GM12878 (cell line): Measurements from ENCODE around the gene GCH1. TPM values are rescaled to one million over a fixed set of nuclear protein-coding genes. Genes with fewer than 3 reads are reported as not detected.

Experiments used
- ATAC-seq: fragments of 200-7000 bp; cut with Tn5 transposase; 3 replicates; pipeline ENCODE4 v1.9.1; 2020; ENCODE audit warnings: mild to moderate bottlenecking, moderate library complexity
- BruUV-seq: library from RNA; stranded (reverse); fragments of 400-500 nt; replicated peaks from 2 replicates; lab custom pipeline; 2021; lab: Mats Ljungman, UMichigan
- CTCF ChIA-PET: fragments of 300-600 bp; sonication (Branson Sonifier 250); formaldehyde crosslinking; extraction: SDS; loops from one replicate; lab custom pipeline; 2021; ENCODE audit warnings: inconsistent platforms; lab: Yijun Ruan, JAX
- POLR2A ChIA-PET: fragments of 350-600 bp; formaldehyde crosslinking; extraction: SDS; loops from one replicate; lab custom pipeline; 2021; ENCODE audit warnings: inconsistent platforms; lab: Charles Lee
- RAD21 ChIA-PET: fragments of 300-600 bp; sonication (Branson Sonifier 250); formaldehyde crosslinking; loops from one replicate; lab custom pipeline; 2023; ENCODE audit warnings: antibody characterized with exemption; ENCODE audit not compliant: unreplicated experiment; lab: Charles Lee
- SMC1A ChIA-PET: fragments of 300-600 bp; sonication (Branson Sonifier 250); formaldehyde crosslinking; loops from one replicate; lab custom pipeline; 2023; ENCODE audit not compliant: unreplicated experiment, uncharacterized antibody; lab: Charles Lee
- DNase-seq: peaks from one replicate; pipeline ENCODE4 v3.0.0-alpha.2; 2011; ENCODE audit warnings: low read depth, low spot score
- FAIRE-seq: peaks from 3 replicates; lab custom pipeline; 2011; peaks lifted over from hg19 to GRCh38; lab: Jason Lieb, UNC
- H2AFZ ChIP-seq: 2 replicates; pipeline ENCODE4 v1.6.0; 2011; ENCODE audit warnings: low read depth, low read length, control low read depth; ENCODE audit not compliant: control insufficient read depth
- H3K27ac ChIP-seq: 2 replicates; pipeline ENCODE4 v1.5.1; 2011; ENCODE audit warnings: control low read depth; ENCODE audit not compliant: control insufficient read depth, insufficient read depth
- H3K27me3 ChIP-seq, 2 experiments: replicated peaks in 1 of 2; 2 replicates each; pipeline versions ENCODE4 v1.6.0 to v1.6.1; 2011; ENCODE audit warnings: low read length in 1 of 2; ENCODE audit not compliant: control insufficient read depth in 2 of 2, insufficient read depth in 2 of 2
- H3K36me3 ChIP-seq, 2 experiments: 2 replicates each; pipeline ENCODE4 v1.5.1; 2011; ENCODE audit warnings: low read length in 1 of 2; ENCODE audit not compliant: control insufficient read depth in 2 of 2, insufficient read depth in 2 of 2
- H3K4me1 ChIP-seq: 2 replicates; pipeline ENCODE4 v1.6.1; 2011; ENCODE audit warnings: mild to moderate bottlenecking, low read length, moderate library complexity, mixed read lengths; ENCODE audit not compliant: control insufficient read depth, insufficient read depth
- H3K4me2 ChIP-seq: 2 replicates; pipeline ENCODE4 v1.6.0; 2011; ENCODE audit warnings: control low read depth; ENCODE audit not compliant: control insufficient read depth, insufficient read depth
- H3K4me3 ChIP-seq: fragments of 200-600 bp; sonication (generic); 2 replicates; pipeline ENCODE4 v1.5.1; 2016
- H3K79me2 ChIP-seq: 2 replicates; pipeline ENCODE4 v1.6.0; 2011; ENCODE audit warnings: low read length; ENCODE audit not compliant: control insufficient read depth, insufficient read depth
- H3K9ac ChIP-seq: 2 replicates; pipeline ENCODE4 v1.8.0; 2011; ENCODE audit warnings: low read length, control low read depth, mixed read lengths; ENCODE audit not compliant: control insufficient read depth, insufficient read depth
- H3K9me3 ChIP-seq: replicated peaks from 3 replicates; pipeline ENCODE4 v1.5.1; 2011; ENCODE audit warnings: mild to moderate bottlenecking, low read length; ENCODE audit not compliant: control insufficient read depth, insufficient read depth
- H4K20me1 ChIP-seq: 2 replicates; pipeline ENCODE4 v1.6.0; 2011; ENCODE audit not compliant: control insufficient read depth, insufficient read depth
- BCLAF1 ChIP-seq: fragments of 450-650 bp; IDR thresholded peaks from 2 replicates; pipeline ENCODE4 v1.6.1; 2017; ENCODE audit warnings: antibody characterized with exemption, mild to moderate bottlenecking, moderate library complexity
- CREB1 ChIP-seq: IDR thresholded peaks from 2 replicates; pipeline ENCODE4 v1.6.1; 2012; ENCODE audit warnings: low read depth, mild to moderate bottlenecking, inconsistent platforms
- DPF2 ChIP-seq: fragments of 450-650 bp; IDR thresholded peaks from 2 replicates; pipeline ENCODE4 v1.6.1; 2017; ENCODE audit warnings: mild to moderate bottlenecking
- ELK1 ChIP-seq: IDR thresholded peaks from 2 replicates; pipeline ENCODE4 v1.6.1; 2012; ENCODE audit warnings: low read depth, low read length, improper control_type of control experiment
- FOXK2 ChIP-seq: fragments of 450-650 bp; IDR thresholded peaks from 2 replicates; pipeline ENCODE4 v1.6.1; 2017; ENCODE audit warnings: mild to moderate bottlenecking, moderate library complexity
- KAT2A ChIP-seq: conservative IDR thresholded peaks from 2 replicates; pipeline ENCODE4 v1.6.1; 2011; ENCODE audit warnings: low read depth, low read length; ENCODE audit not compliant: control insufficient read depth
- MLLT1 ChIP-seq: fragments of 450-650 bp; IDR thresholded peaks from 2 replicates; pipeline ENCODE4 v1.6.1; 2016; ENCODE audit warnings: mild to moderate bottlenecking
- NBN ChIP-seq: fragments of 450-650 bp; IDR thresholded peaks from 2 replicates; pipeline ENCODE4 v1.6.1; 2016
- NRF1 ChIP-seq: conservative IDR thresholded peaks from 2 replicates; pipeline ENCODE4 v1.6.1; 2011; ENCODE audit warnings: mild to moderate bottlenecking, low read depth, low read length, improper control_type of control experiment
- PAX5 ChIP-seq: IDR thresholded peaks from 2 replicates; pipeline ENCODE4 v1.6.1; 2011; ENCODE audit warnings: low read depth, low read length, borderline replicate concordance
- PAX8 ChIP-seq: fragments of 450-650 bp; IDR thresholded peaks from 2 replicates; pipeline ENCODE4 v1.6.1; 2017; ENCODE audit warnings: mild to moderate bottlenecking, moderate library complexity
- RBBP5 ChIP-seq: fragments of 200-600 bp; sonication (generic); conservative IDR thresholded peaks from 2 replicates; pipeline ENCODE4 v1.6.1; 2016
- WGBS: methylation state at CpG from one replicate; pipeline ENCODE4 v1.1.6; 2016; ENCODE audit warnings: low lambda C conversion rate; ENCODE audit not compliant: insufficient replicate concordance, insufficient coverage; ENCODE audit errors: missing lambda C conversion rate; 5-methylcytosine and 5-hydroxymethylcytosine counted together
- in situ Hi-C: fragments of 300-500 bp; cut with MboI; formaldehyde crosslinking; loops from 9 replicates; pipeline ENCODE4 v1.14.3; 2018; ENCODE audit warnings: mixed read lengths
- intact Hi-C: fragments of 100-400 bp; cut with micrococcal nuclease; formaldehyde crosslinking; loops from one replicate; pipeline ENCODE4 v1.14.2; 2022; ENCODE audit not compliant: unreplicated experiment
- polyA plus RNA-seq, 11 experiments: library from polyadenylated mRNA; depleted of rRNA in 4 of 11; unstranded in 6 of 11; stranded (reverse) in 5 of 11; fragments of >200 nt; fragmentation: Nextera tagmentation in 4 of 11; fragmentation: Illumina TruSeq in 1 of 11; extraction: Ambion mirVana in 4 of 11; extraction: Trizol in 1 of 11; gene quantifications; 1 replicate in 1 of 11; 2 replicates in 10 of 11; pipeline versions ENCODE4 v1.2.1 to v1.2.3, GENCODE V29; 2011 to 2016; ENCODE audit warnings: inconsistent platforms in 2 of 11, missing spikeins in 2 of 11, low read depth in 1 of 11
- total RNA-seq, 4 experiments: library from RNA; depleted of rRNA in 3 of 4; stranded (reverse); fragments of >200 nt in 3 of 4; fragmentation: Illumina TruSeq in 1 of 4; extraction: Trizol in 1 of 4; gene quantifications; 2 replicates each; pipeline versions ENCODE4 v1.2.1 to v1.2.3, GENCODE V29; 2013 to 2021
- TF ChIP-seq, protein P1 (sequence below): fragments of 450-650 bp; IDR thresholded peaks from 2 replicates; pipeline ENCODE4 v1.6.1; 2014; ENCODE audit warnings: mild to moderate bottlenecking

Gene GCH1
- total and polyA plus RNA-seq, 10 of the 15 experiments (the other 5 are each of a cell fraction or from before 2014, with no cell fraction given), result 25.1 to 37.0 (median 33.8) TPM

- Histone ChIP-seq H3K4me1 (no peaks in the 10 kb centered on the region), H3K36me3 (no peaks in the 10 kb centered on the region), H3K27me3 (no peaks in the 10 kb centered on the region), H3K79me2 (no peaks in the 10 kb centered on the region), H2AFZ (no peak overlapping the region), H3K9ac (no peak overlapping the region), H3K4me2 (no peak overlapping the region), H3K27ac (no peak overlapping the region), H3K4me3 (no peak overlapping the region), H3K9me3 (no peaks in the 10 kb centered on the region), H4K20me1 (no peaks in the 10 kb centered on the region)
- BruUV-seq, result no TSS peak
- ChIA-PET RAD21 (no interaction called here), POLR2A (interaction anchor here (0.6 kb wide), 1 partner anchor 257 kb away, joined by 4 read pairs; no protein-coding TSS in a partner anchor), CTCF (interaction anchor here (1.6 kb wide), 1 partner anchor 11 kb away, joined by 6 read pairs; no protein-coding TSS in a partner anchor), SMC1A (no interaction called here)
- FAIRE-seq (no peak), DNase-seq (no peak), ATAC-seq (no peak)
- in situ Hi-C loops, result no loop called here
- 58% methylated on average over 6 of the region's 6 CpGs for WGBS
- TF ChIP-seq NRF1 (no peak), FOXK2 (no peak), RBBP5 (no peak), PAX8 (no peak), CREB1 (no peak), ELK1 (no peak), NBN (no peak)
- intact Hi-C loops, result no loop called here
Measured at GRCh38 chr14:54815515-54815914, 87.1 kb downstream of the GCH1 start.

DNA sequence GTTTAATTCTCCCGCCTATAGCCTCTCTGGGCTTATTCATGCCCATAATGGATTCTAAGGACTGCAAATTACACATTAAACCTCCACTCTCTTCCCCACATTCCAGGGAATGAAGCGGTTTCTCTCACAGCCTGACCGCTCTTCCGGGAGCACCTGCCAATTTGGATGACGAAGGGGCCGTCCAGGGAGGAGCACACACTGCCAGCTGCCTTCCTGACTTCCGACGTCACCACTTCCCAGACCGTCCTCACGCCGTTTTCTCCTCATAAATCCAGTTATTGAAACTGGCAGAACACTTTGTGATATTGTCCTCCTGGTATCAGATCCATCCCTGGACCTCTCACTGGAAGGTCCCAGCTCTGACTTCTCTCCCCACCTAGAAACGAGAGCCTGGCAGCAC lies 87.6 kb downstream of the GCH1 start:
- no peaks in the 10 kb centered on the region for H3K27me3 ChIP-seq
- DNase-seq, result no peak
- in situ Hi-C loops (no loop called here), intact Hi-C loops (no loop called here)
- H3K4me3 ChIP-seq, result no peak overlapping the region
- CTCF ChIA-PET, result interaction anchor here (1.6 kb wide), 1 partner anchor 10 kb away, joined by 6 read pairs; no protein-coding TSS in a partner anchor
- H3K4me2 ChIP-seq, result no peak overlapping the region
- FAIRE-seq, result no peak
- H2AFZ ChIP-seq, result no peak overlapping the region
- H3K9me3 ChIP-seq, result no peaks in the 10 kb centered on the region
- BruUV-seq, result no TSS peak
- POLR2A ChIA-PET, result no interaction called here
- no peak overlapping the region for H3K9ac ChIP-seq
- H3K36me3 ChIP-seq, result no peaks in the 10 kb centered on the region
- SMC1A ChIA-PET, result no interaction called here
- no peak overlapping the region for H3K27ac ChIP-seq
- 84% methylated on average over 12 of the region's 12 CpGs for WGBS
- no peaks in the 10 kb centered on the region for H3K79me2 ChIP-seq
- ATAC-seq, result no peak
- no peaks in the 10 kb centered on the region for H3K4me1 ChIP-seq
- no peaks in the 10 kb centered on the region for H4K20me1 ChIP-seq
- RAD21 ChIA-PET, result no interaction called here
- TF ChIP-seq KAT2A (no peak), PAX5 (no peak), MLLT1 (no peak), DPF2 (no peak), BCLAF1 (no peak)
- TF ChIP-seq, protein P1, sequence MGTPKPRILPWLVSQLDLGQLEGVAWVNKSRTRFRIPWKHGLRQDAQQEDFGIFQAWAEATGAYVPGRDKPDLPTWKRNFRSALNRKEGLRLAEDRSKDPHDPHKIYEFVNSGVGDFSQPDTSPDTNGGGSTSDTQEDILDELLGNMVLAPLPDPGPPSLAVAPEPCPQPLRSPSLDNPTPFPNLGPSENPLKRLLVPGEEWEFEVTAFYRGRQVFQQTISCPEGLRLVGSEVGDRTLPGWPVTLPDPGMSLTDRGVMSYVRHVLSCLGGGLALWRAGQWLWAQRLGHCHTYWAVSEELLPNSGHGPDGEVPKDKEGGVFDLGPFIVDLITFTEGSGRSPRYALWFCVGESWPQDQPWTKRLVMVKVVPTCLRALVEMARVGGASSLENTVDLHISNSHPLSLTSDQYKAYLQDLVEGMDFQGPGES, result no peak
